ENCODE data around the gene UBE2R2. TPM values are rescaled to one million over a fixed set of nuclear protein-coding genes. Genes with fewer than 3 reads are reported as not detected.
"Not testable (repeated sequence)": the region's sequence is repeated elsewhere in the genome, so short reads cannot be mapped to it uniquely, and the experiment has no call there.

Gene UBE2R2
- total and polyA plus RNA-seq, 12 donors = 15.8 to 47.9 (median 41.4) TPM

DNA sequence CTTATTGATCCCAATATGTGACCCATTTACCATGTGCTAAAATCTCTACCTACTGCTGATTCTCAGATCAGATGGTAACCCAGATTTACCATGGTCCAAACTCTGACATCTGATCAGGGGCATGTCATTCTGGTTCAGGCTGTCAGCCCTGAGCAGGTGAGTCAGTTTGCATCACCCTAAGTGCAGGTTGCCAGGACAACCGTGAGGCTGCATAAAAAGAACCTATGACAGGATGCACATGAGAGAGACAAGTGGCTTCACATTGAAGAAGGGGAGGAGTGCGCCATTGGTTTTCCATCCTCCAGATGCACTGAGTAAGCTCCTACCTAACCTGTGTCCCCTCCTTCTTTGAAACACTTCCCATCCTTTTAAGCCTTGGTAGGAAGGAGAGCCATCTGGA is 22.4 kb upstream of the UBE2R2 start:
- no peak overlapping the region for H3K4me3 ChIP-seq
- H3K4me1 ChIP-seq = no peaks in the 10 kb centered on the region
- H3K9me3 ChIP-seq = peaks cover 0 to 7% (median 0%) of the 10 kb centered on the region in 11 donors
- peaks cover 0 to 2% (median 0%) of the 10 kb centered on the region in 7 donors for H3K27me3 ChIP-seq
- ATAC-seq (no peak), DNase-seq (no peak)
- WGBS, 2 donors = 68 to 89% methylated on average over 2 of the region's 2 CpGs
- intact Hi-C loops (cut with DNase I) = no loop called here
- TF ChIP-seq CTCF (IDR thresholded peaks at IDR 0.05) = no peak
- no peak overlapping the region for H3K27ac ChIP-seq
- no peaks in the 10 kb centered on the region for H3K36me3 ChIP-seq

GRCh38 chr9:33795281-33795680 is 21.7 kb upstream of the UBE2R2 start, which contains the start of gene PRSS3:
Gene PRSS3, plus strand, starts transcription at chr9:33795561. Its CDS starts 13 bp downstream, at chr9:33795574.
- H3K4me3 ChIP-seq = no peak within 1 kb of the TSS
- no peaks in the 10 kb centered on the region for H3K4me1 ChIP-seq
- 56 to 77% methylated on average over 4 of the region's 4 CpGs for WGBS, 2 donors
- H3K36me3 ChIP-seq = no peaks in the 10 kb centered on the region
- peaks cover 0 to 7% (median 0%) of the 10 kb centered on the region in 11 donors for H3K9me3 ChIP-seq
- intact Hi-C loops (cut with DNase I) = no loop called here
- DNase-seq (no peak), ATAC-seq (no peak)
- peaks cover 0 to 2% (median 0%) of the 10 kb centered on the region in 7 donors for H3K27me3 ChIP-seq
- TF ChIP-seq CTCF (IDR thresholded peaks at IDR 0.05) = no peak
- no peak within 1 kb of the TSS for H3K27ac ChIP-seq

DNA sequence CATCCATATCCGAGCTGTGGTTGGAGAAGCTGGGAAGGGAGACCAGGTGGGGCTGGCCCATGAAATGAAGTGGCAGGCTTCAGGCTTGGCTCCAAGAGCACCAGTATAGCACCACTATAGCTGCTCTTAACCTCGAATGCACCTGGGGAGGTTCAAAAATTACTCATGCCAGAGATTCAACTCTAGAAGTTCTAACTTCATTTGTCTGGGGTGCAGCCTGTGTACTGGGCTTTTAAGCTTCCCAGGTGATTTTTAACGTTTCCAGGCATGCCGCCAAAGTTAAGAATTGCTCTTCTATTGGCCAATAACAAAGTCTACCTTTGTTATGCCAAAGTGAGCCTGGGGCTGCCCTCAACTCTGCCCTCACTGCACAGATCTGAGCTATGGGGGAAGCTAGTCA is 21.1 kb upstream of the UBE2R2 start:
- no peaks in the 10 kb centered on the region for H3K36me3 ChIP-seq
- no peaks in the 10 kb centered on the region for H3K4me1 ChIP-seq
- H3K9me3 ChIP-seq = peaks cover 0 to 7% (median 0%) of the 10 kb centered on the region in 11 donors
- ATAC-seq (no peak), DNase-seq (no peak)
- peaks cover 0 to 2% (median 0%) of the 10 kb centered on the region in 7 donors for H3K27me3 ChIP-seq
- no peak overlapping the region for H3K27ac ChIP-seq
- 64 to 68% methylated on average over 4 of the region's 4 CpGs for WGBS, 2 donors
- TF ChIP-seq CTCF (IDR thresholded peaks at IDR 0.05) = no peak
- intact Hi-C loops (cut with DNase I) = no loop called here
- H3K4me3 ChIP-seq = no peak overlapping the region

GRCh38 chr9:33796679-33797078 is 20.3 kb upstream of the UBE2R2 start:
- H3K4me1 ChIP-seq; H3K36me3 ChIP-seq; DNase-seq; H3K4me3 ChIP-seq; H3K27me3 ChIP-seq; intact Hi-C loops (cut with DNase I); H3K27ac ChIP-seq; H3K9me3 ChIP-seq: not testable (repeated sequence)
- peak in 1 of 8 donors; percentile 18 for ATAC-seq
- WGBS, 2 donors = 61 to 62% methylated on average over 5 of the region's 5 CpGs

DNA sequence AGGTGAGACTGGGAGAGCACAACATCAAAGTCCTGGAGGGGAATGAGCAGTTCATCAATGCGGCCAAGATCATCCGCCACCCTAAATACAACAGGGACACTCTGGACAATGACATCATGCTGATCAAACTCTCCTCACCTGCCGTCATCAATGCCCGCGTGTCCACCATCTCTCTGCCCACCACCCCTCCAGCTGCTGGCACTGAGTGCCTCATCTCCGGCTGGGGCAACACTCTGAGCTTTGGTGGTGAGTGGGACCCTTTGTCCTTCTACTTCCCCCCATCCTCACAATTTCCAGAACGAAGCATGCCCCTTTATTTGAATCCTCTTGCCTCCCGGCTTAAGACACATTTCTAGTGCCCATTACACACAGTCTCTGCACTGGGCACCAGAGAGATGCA is 19.1 kb upstream of the UBE2R2 start:
- TF ChIP-seq CTCF (IDR thresholded peaks at IDR 0.05) = no peak
- no peaks in the 10 kb centered on the region for H3K36me3 ChIP-seq
- intact Hi-C loops (cut with DNase I) = no loop called here
- peaks cover 0 to 7% (median 0%) of the 10 kb centered on the region in 11 donors for H3K9me3 ChIP-seq
- no peak for DNase-seq
- H3K27ac ChIP-seq = no peak overlapping the region
- no peak for ATAC-seq
- peaks cover 0 to 2% (median 0%) of the 10 kb centered on the region in 7 donors for H3K27me3 ChIP-seq
- H3K4me1 ChIP-seq = no peaks in the 10 kb centered on the region
- 79 to 91% methylated on average over 8 of the region's 8 CpGs for WGBS, 2 donors
- no peak overlapping the region for H3K4me3 ChIP-seq
